ENCODE measurements around the gene REXO1.

DNA sequence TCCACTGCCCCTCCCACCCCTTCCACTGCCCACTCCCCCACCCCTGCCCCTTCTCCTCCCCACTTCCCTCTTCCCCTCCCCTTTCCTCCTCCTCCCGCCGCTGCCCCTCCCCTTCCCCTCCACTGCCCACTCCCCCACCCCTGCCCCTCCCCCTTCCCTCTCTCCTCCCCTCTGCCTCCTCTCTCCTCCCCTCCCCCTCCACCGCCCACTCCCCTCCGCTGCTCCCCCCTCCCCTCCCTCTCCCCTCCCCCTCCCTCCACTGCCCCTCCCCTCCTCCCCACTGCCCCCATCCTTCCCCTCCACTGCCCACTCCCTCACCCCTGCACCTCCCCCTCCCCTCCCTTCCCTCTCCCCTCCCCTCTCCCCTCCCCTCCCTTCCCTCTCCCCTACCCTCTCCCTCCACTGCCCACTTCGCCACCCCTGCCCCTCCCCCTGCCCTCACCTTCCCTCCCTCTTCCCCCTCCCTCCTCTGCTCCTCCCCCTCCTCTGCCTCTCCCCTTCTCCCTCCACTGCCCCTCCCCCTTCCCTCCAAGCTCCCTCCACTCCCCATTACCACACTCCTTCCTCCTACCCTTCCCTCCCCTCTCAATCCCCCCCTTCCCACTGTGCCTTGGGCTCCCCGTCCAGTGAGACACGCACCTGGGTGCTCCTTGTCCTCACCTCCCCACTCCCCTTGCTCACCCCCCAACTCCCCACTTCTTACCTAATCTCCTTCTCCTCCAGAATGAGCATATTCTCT lies 58.1 kb downstream of the REXO1 start:
- TF ChIP-seq POLR2AphosphoS5 (IDR thresholded peaks at IDR 0.05; ENCODE audit: low read depth, low read length) (no peak), CTCF (IDR thresholded peaks at IDR 0.05) (no peak)

Measured in Panc1 (cell line).